Activated T-helper 2 cell treated with anti-CD3 and anti-CD28 coated beads, Interferon-gamma antibody, Interleukin-2, Interleukin-4, amounts not matched to agents 10 μg/mL and 5 μg/mL and 100 μg/mL, durations not matched to agents 14 hours and 24 hours and 36 hours (primary cell): ENCODE measurements around the gene GSTP1. TPM values are rescaled to one million over a fixed set of nuclear protein-coding genes. Genes with fewer than 3 reads are reported as not detected.
"Not testable (repeated sequence)": the region's sequence is repeated elsewhere in the genome, so short reads cannot be mapped to it uniquely, and the experiment has no call there.

Experiments
- DNase-seq: peaks from one replicate; pipeline ENCODE4 v3.0.0; 2021; ENCODE audit warnings: low spot score
- H3K27ac Mint-ChIP-seq: one replicate; pipeline ENCODE4 v1.8.0; 2021; ENCODE audit warnings: mixed read lengths
- H3K27me3 Mint-ChIP-seq: one replicate; pipeline ENCODE4 v1.8.0; 2021; ENCODE audit warnings: low read depth, mixed read lengths
- H3K36me3 Mint-ChIP-seq: one replicate; pipeline ENCODE4 v1.8.0; 2021; ENCODE audit warnings: low read depth, mixed read lengths
- H3K4me1 Mint-ChIP-seq: one replicate; pipeline ENCODE4 v1.8.0; 2021; ENCODE audit warnings: low read depth, mixed read lengths
- H3K4me3 Mint-ChIP-seq: one replicate; pipeline ENCODE4 v1.8.0; 2021; ENCODE audit warnings: low read depth, mild to moderate bottlenecking, moderate library complexity, mixed read lengths
- H3K9me3 Mint-ChIP-seq: one replicate; pipeline ENCODE4 v1.8.0; 2021; ENCODE audit warnings: mixed read lengths
- intact Hi-C: fragments of 100-400 bp; cut with micrococcal nuclease; formaldehyde crosslinking; loops from one replicate; pipeline ENCODE4 v1.15.1; 2023
- total RNA-seq: library from RNA; stranded (reverse); gene quantifications from 2 replicates; pipeline ENCODE4 v1.2.3, GENCODE V29; 2022

Gene GSTP1
- total RNA-seq, 1 donor from 2014 or later = 344 TPM

DNA sequence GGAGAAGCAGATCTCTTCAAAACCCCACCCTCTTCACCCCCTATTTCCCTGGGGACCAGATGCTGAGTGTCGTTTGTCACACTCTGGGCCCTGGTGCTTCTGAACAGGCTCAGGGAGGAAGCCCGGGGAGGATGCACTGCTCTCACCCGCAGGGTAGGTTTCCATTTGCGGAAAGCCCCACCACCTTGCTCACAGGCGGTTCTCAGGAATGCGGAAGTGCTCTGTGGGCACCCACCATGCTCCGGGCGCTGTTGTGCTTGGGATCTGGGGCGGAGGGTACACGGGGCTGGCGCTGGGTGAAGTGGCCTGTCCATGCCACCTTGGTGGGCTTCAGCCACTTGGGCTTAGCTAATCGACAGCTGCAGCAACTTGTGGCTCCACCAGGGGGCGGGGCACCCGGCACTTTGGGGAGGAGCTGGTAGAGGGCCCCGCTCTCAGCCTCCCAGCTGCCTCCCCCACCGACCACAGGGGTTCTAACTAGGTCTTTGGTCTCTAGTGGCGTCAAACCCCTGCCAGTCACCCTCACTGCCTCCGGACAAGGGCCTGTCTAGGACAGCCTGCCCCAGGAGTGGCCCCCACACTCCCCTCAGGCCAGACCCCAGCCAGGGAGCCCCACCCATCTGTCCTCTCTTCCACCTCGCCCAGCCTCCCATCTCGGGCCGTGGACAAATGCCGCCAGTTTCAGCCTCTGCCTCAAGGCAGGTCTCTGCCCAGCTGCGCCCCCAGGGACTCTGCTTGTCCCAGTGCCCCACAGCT lies 30.5 kb downstream of the GSTP1 start:
- peak overlapping the region; percentile 98 for H3K27ac Mint-ChIP-seq
- H3K4me3 Mint-ChIP-seq = peak overlapping the region; percentile 74
- peaks cover 28% of the 10 kb centered on the region for H3K36me3 Mint-ChIP-seq
- no peaks in the 10 kb centered on the region for H3K27me3 Mint-ChIP-seq
- H3K9me3 Mint-ChIP-seq = no peaks in the 10 kb centered on the region
- intact Hi-C loops = loop anchor here (1.0 to 10.0 kb wide), 2 partner anchors 15 to 129 kb away; partner anchors contain the start of genes AIP and NUDT8
- H3K4me1 Mint-ChIP-seq = peaks cover 22% of the 10 kb centered on the region
- peak; percentile 81 for DNase-seq

DNA sequence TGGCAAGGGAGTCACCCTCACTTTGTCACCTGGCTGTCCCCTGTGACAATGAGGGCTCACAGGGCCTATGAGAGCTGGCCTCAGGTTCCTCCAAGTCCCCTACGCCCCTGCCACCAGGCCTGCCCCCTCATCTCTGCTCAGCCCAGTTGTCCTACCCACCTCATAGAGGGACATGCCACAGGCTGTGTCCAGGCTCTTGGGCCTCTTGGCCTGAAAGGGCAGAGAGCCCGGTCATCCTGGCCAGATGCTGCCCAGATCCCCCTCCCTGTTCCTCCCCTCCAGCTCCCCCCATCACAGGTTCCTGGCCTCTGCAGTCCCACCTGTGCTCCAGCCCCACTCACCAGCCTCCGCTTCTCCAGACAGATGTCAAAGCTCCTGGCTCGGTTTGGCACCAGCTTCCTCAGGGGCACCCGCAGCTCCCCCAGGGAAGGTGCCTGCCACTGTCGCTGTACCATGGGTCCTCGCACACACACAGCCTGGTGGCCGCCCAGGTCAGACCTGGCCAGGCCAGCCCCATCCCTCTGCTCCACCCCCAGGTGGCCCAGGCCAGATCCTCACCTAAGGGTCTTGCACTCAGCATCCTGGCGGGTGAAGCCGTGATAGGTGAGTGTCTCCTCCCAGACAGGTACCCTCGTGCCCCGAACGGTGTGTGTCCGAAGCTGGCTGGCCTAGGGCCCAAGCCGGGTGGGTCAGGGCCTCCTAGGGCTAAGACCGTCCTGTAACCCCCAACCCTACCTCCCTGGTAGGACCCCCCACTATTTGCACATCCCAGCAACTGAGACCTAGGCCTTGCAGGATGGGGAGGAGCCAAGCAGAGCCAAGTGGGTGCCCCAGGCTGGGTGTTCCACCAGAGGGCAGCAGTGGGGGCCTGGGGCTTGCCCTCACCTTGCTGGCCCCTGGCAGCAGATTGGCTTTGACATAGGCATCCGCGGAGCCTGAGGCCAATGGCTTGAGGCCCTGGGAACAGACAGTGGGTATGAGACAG lies 31.4 kb downstream of the GSTP1 start:
- Mint-ChIP-seq H3K4me1 (peaks cover 22% of the 10 kb centered on the region), H3K4me3 (peak overlapping the region; percentile 74), H3K9me3 (no peaks in the 10 kb centered on the region), H3K27ac (peak overlapping the region; percentile 98), H3K36me3 (peaks cover 23% of the 10 kb centered on the region), H3K27me3 (no peaks in the 10 kb centered on the region)
- intact Hi-C loops = loop anchor here (1.0 to 10.0 kb wide), 2 partner anchors 14 to 130 kb away; partner anchors contain the start of genes AIP and NUDT8
- DNase-seq = peak; percentile 58

DNA sequence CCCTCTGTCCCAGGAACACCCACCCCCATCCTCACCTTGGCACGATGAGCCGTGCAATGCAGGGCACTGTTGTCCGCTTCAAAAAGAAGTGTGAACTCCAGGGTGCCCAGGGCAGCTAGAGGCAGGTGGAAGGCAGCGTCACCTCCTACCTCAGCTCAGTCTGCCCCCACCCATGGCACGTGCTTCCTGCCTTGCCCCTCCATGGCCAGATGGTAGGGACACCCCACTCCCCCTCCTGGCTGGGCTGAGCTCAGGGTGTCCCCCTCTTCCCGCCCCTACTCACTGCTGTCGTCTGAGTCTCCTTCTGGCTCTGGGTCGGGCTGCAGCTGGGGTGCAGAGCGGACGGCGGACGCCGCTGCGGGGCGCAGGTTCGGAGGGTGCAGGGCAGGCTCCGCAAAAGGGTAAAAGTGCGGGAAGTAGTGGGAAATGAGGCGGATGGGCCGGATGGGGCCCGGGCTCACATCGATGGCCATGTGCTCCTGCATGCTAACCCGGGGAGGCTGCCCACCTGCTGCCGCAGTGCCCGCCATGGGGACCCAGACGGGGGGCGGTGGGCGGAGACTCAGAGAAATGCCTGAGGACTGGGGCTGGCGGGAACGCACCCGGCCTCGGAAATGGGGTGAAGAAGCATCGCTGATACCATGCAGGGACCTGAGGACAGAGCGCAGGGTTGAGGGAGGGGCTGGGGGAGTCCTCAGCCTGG lies 32.3 kb downstream of the GSTP1 start:
- Mint-ChIP-seq H3K9me3 (no peaks in the 10 kb centered on the region), H3K4me1 (peaks cover 20% of the 10 kb centered on the region), H3K27ac (no peak overlapping the region), H3K4me3 (no peak overlapping the region), H3K36me3 (peaks cover 15% of the 10 kb centered on the region), H3K27me3 (no peaks in the 10 kb centered on the region)
- DNase-seq = no peak
- intact Hi-C loops = loop anchor here (10.0 kb wide), 1 partner anchor 131 kb away; the partner anchor contains the start of gene AIP

DNA sequence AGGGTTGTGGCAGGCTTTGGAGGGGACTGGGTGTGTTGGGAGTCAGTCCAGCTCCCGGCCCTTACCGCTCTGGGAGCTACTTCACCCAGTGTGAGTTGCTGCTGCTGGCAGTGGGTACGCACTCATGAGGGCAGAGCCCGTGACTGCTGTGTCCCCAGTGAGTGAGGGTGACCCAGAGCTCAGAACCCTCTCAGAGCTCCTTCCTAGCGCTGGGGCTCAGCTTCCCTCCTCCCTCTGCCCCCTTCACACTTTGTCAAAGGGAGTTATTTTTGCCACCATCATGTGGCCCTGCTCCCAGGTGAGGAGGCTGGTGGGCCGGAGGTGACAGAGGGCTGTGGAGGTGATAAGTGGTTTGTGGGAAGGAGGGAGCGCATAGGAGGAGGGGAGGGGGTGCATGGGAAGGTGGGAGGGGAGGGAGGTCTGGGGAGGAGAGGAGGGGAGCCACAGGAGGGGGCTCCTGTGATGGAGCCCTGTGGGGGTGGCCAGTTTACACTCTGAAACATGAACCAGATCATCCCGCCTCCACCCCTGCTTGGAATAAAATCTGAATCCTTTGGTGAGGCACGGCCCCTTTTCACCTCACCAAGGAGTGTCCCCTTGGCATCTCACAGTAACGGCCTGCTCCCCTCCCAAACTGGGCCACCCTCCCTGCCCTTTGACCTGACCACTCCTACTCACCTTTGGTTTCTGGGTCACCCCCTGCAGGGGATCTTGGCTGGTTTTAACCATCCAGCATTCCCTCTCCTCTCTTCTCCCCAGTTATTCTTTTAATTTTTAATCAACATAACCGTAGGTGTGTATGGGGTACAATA lies 33.0 kb downstream of the GSTP1 start:
- Mint-ChIP-seq H3K36me3 (peaks cover 13% of the 10 kb centered on the region), H3K4me3 (no peak overlapping the region), H3K27ac (peak overlapping the region; percentile 18), H3K9me3 (no peaks in the 10 kb centered on the region), H3K4me1 (peaks cover 20% of the 10 kb centered on the region), H3K27me3 (no peaks in the 10 kb centered on the region)
- DNase-seq = no peak
- intact Hi-C loops = loop anchor here (10.0 kb wide), 1 partner anchor 132 kb away; the partner anchor contains the start of gene AIP

DNA sequence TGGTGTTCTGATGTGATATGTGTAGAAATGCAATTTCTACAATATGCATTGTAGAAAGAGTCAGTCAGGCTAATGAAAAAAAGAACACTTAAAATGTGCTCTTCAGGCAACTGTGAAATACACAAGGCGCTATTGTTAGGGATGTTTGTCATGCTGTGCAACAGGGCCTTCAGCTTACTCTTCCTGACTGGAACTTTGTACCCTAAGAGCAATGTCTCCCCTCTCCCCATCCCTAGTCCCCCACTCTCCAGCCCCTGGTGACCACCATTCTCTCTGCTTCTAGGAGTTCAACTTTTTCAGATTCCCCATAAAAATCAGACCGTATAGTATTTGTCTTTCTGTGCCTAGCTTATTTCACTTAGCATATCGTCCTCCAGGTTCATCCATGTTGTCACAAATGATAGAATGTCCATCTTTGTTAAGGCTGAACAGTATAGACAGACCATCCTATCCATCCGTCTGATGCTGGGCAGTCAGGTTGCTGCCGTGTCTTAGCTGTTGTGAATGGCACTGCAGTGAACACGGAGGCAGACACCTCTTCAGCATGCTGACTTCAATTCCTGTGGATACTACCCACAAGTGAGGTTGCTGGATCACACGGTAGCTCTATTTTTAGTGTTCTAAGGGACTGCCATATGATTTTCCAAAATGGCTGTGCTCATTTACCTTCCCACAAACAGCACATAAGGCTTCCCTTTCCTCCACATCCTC lies 33.8 kb downstream of the GSTP1 start:
- H3K9me3 Mint-ChIP-seq = no peaks in the 10 kb centered on the region
- peaks cover 20% of the 10 kb centered on the region for H3K4me1 Mint-ChIP-seq
- H3K36me3 Mint-ChIP-seq = peaks cover 8% of the 10 kb centered on the region
- H3K27me3 Mint-ChIP-seq = no peaks in the 10 kb centered on the region
- no peak for DNase-seq
- H3K4me3 Mint-ChIP-seq = no peak overlapping the region
- H3K27ac Mint-ChIP-seq = peak overlapping the region; percentile 18
- intact Hi-C loops = loop anchor here (10.0 kb wide), 1 partner anchor 133 kb away; the partner anchor contains the start of gene AIP

DNA sequence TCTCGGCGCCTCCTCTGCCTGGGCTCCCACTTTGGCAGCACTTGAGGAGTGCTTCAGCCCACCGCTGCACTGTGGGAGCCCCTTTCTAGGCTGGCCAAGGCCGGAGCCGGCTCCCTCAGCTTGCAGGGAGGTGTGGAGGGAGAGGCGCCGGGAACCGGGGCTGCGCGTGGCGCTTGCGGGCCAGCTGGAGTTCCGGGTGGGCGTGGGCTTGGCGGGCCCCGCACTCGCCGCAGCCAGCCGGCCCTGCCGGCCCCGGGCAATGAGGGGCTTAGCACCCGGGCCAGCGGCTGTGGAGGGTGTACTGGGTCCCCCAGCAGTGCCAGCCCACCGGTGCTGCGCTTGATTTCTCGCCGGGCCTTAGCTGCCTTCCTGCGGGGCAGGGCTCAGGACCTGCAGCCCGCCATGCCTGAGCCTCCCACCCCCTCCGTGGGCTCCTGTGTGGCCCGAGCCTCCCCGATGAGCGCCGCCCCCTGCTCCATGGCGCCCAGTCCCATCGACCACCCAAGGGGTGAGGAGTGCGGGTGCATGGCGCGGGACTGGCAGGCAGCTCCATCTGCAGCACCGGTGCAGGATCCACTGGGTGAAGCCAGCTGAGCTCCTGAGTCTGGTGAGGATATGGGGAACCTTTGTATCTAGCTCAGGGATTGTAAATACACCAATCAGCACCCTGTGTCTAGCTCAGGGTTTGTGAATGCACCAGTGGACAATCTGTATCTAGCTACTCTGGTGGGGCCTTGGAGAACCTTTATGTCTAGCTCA lies 35.5 kb downstream of the GSTP1 start:
- intact Hi-C loops = loop anchor here (10.0 kb wide), 1 partner anchor 134 kb away; the partner anchor contains the start of gene AIP
- H3K9me3 Mint-ChIP-seq, H3K36me3 Mint-ChIP-seq, H3K4me3 Mint-ChIP-seq, H3K27ac Mint-ChIP-seq, H3K27me3 Mint-ChIP-seq, DNase-seq: not testable (repeated sequence)
- H3K4me1 Mint-ChIP-seq = peaks cover 14% of the 10 kb centered on the region

DNA sequence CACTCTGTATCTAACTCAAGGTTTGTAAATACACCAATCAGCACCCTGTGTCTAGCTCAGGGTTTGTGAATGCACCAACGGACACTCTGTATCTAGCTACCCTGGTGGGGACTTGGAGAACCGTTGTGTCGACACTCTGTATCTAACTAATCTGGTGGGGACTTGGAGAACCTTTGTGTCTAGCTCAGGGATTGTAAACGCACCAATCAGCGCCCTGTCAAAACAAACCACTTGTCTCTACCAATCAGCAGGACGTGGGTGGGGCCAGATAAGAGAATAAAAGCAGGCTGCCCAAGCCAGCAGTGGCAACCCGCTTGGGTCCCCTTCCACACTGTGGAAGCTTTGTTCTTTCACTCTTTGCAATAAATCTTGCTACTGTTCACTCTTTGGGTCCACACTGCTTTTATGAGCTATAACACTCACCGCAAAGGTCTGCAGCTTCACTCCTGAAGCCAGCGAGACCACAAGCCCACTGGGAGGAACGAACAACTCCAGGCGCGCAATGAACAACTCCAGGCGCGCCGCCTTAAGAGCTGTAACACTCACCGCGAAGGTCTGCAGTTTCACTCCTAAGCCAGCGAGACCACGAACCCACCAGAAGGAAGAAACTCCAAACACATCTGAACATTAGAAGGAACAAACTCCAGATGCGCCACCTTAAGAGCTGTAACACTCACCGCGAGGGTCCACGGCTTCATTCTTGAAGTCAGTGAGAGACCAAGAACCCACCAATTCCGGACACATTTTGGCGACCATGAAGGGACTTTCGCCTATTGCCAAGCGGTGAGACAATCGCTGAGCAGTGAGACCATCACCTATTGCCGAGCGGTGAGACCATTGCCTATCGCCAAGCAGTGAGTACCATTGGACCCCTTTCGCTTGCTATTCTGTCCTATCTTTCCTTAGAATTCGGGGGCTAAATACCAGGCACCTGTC lies 36.3 kb downstream of the GSTP1 start:
- H3K4me3 Mint-ChIP-seq, DNase-seq, H3K27ac Mint-ChIP-seq, H3K36me3 Mint-ChIP-seq, H3K9me3 Mint-ChIP-seq, H3K4me1 Mint-ChIP-seq, H3K27me3 Mint-ChIP-seq: not testable (repeated sequence)
- intact Hi-C loops = loop anchor here (10.0 kb wide), 1 partner anchor 135 kb away; the partner anchor contains the start of gene AIP

DNA sequence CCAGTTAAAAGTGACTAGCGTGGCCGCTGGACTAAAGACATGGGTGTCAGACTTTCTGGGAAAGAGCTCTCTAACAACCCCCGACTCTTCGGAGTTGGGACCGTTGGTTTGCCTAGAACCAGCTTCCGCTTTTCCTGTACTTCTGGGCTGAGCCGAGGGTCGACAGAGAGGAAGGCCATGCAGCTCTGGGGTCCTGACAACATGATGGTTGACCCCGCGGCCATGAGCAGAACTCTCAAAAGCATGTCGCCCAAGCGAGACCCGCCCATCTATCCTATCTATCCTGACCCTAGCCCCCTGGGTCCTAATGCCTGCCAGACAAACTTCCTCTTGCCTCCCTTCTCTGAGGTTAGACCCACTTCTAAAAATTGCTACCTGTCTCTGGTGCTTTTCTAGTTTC lies 37.0 kb downstream of the GSTP1 start:
- H3K27ac Mint-ChIP-seq, intact Hi-C loops, H3K27me3 Mint-ChIP-seq, DNase-seq, H3K4me1 Mint-ChIP-seq, H3K9me3 Mint-ChIP-seq, H3K4me3 Mint-ChIP-seq, H3K36me3 Mint-ChIP-seq: not testable (repeated sequence)

DNA sequence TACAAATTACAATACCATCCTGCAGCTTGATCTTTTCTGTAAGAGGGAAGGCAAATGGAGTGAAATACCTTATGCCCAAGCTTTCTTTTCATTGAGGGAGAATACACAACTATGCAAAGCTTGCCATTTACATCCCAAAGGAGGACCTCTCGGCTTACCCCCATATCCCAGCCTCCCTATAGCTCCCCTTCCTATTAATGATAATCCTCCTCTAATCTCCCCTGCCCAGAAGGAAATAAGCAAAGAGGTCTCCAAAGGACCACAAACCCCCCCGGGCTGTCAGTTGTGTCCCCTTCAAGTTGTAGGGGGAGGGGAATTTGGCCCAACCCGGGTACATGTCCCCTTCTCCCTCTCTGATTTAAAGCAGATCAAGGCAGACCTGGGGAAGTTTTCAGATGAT lies 38.3 kb downstream of the GSTP1 start:
- DNase-seq, H3K4me3 Mint-ChIP-seq, H3K27ac Mint-ChIP-seq, H3K27me3 Mint-ChIP-seq, H3K4me1 Mint-ChIP-seq, H3K36me3 Mint-ChIP-seq, intact Hi-C loops, H3K9me3 Mint-ChIP-seq: not testable (repeated sequence)

DNA sequence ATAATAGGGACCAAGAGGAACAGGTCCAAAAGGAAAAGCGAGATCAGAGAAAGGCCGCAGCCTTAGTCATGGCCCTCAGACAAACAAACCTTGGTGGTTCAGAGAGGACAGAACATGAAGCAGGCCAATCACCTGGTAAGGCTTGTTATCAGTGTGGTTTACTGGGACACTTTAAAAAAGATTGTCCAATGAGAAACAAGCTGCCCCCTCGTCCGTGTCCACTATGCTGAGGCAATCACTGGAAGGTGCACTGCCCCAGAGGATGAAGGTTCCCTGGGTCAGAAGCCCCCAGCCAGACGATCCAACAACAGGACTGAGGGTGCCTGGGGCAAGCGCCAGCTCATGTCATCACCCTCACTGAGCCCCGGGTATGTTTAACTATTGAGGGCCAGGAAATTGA lies 39.3 kb downstream of the GSTP1 start:
- H3K4me3 Mint-ChIP-seq, H3K4me1 Mint-ChIP-seq, H3K36me3 Mint-ChIP-seq, intact Hi-C loops, H3K9me3 Mint-ChIP-seq, H3K27ac Mint-ChIP-seq, H3K27me3 Mint-ChIP-seq, DNase-seq: not testable (repeated sequence)
